Gastrocnemius medialis (tissue), 4 donors: ENCODE results near the gene DPYSL5. TPM values are rescaled to one million over a fixed set of nuclear protein-coding genes. Genes with fewer than 3 reads are reported as not detected.
"Not testable (repeated sequence)": the region's sequence is repeated elsewhere in the genome, so short reads cannot be mapped to it uniquely, and the experiment has no call there.

ENCODE experiments used
- ATAC-seq, 2 donors: fragments of 150-250 bp; one replicate each; pipeline ENCODE4 v1.9.1; 2016
- DNase-seq, 2 donors: peaks; one replicate each; pipeline ENCODE4 v3.0.0-alpha.2; 2019
- H3K27ac ChIP-seq, 4 donors: fragments of 200-600 bp; sonication (generic); 1 replicate in 1 of 4; 2 replicates in 3 of 4; pipeline ENCODE4 v1.5.1; 2016 to 2018; ENCODE audit warnings: mild to moderate bottlenecking in 2 of 4, moderate library complexity in 1 of 4
- H3K27me3 ChIP-seq, 3 donors: fragments of 200-600 bp; sonication (generic) in 2 of 3; 1 replicate in 1 of 3; 2 replicates in 2 of 3; pipeline versions ENCODE4 v1.5.1 to v1.6.0; 2016 to 2019; ENCODE audit warnings: mild to moderate bottlenecking in 1 of 3, moderate library complexity in 1 of 3
- H3K36me3 ChIP-seq, 2 donors: fragments of 200-600 bp; sonication (generic) in 1 of 2; one replicate each; pipeline ENCODE4 v1.5.1; 2017 to 2018
- H3K4me1 ChIP-seq, 2 donors: fragments of 200-600 bp; sonication (generic) in 1 of 2; one replicate each; pipeline ENCODE4 v1.5.1; 2016 to 2017; ENCODE audit warnings: mild to moderate bottlenecking in 2 of 2
- H3K4me3 ChIP-seq, 4 donors: fragments of 200-600 bp; sonication (generic) in 3 of 4; 1 replicate in 1 of 4; 2 replicates in 3 of 4; pipeline ENCODE4 v1.5.1; 2016 to 2019; ENCODE audit warnings: mild to moderate bottlenecking in 2 of 4
- H3K9me3 ChIP-seq, 3 donors: fragments of 200-600 bp; sonication (generic) in 2 of 3; 1 replicate in 1 of 3; 2 replicates in 2 of 3; pipeline ENCODE4 v1.5.1; 2016 to 2019
- POLR2A ChIP-seq, 2 donors: fragments of 450-650 bp; IDR thresholded peaks; one replicate each; pipeline ENCODE4 v1.6.1; 2017; ENCODE audit warnings: antibody characterized with exemption in 2 of 2, mild to moderate bottlenecking in 2 of 2, moderate library complexity in 2 of 2
- in situ Hi-C, 4 donors: fragments of 200-750 bp; cut with MboI; loops; one replicate each; pipeline versions ENCODE4 v1.15.0 to v1.8.0; 2017; ENCODE audit warnings: low sequenced_read_pairs in 4 of 4
- intact Hi-C: fragments of 100-400 bp; cut with DNase I; formaldehyde crosslinking; loops from one replicate; pipeline ENCODE4 v1.15.1; 2023; ENCODE audit warnings: low total_unique reads
- total RNA-seq, 4 donors: library from RNA; depleted of rRNA; stranded (reverse); fragments of >200 nt; gene quantifications; one replicate each; pipeline versions ENCODE4 v1.1.0 to v1.2.3, GENCODE V29; 2016
- TF ChIP-seq, protein P1 (sequence below), 5 experiments: fragments of 450-650 bp in 3 of 5; fragments of 200-600 bp in 2 of 5; sonication (generic) in 2 of 5; IDR thresholded peaks in 4 of 5; conservative IDR thresholded peaks in 1 of 5; 1 replicate in 4 of 5; 2 replicates in 1 of 5; pipeline ENCODE4 v1.5.1; 2016 to 2019; ENCODE audit warnings: antibody characterized with exemption in 5 of 5, mild to moderate bottlenecking in 3 of 5, moderate library complexity in 3 of 5

The DPYSL5 gene
- total RNA-seq, 4 donors from 2014 or later = not detected

DNA sequence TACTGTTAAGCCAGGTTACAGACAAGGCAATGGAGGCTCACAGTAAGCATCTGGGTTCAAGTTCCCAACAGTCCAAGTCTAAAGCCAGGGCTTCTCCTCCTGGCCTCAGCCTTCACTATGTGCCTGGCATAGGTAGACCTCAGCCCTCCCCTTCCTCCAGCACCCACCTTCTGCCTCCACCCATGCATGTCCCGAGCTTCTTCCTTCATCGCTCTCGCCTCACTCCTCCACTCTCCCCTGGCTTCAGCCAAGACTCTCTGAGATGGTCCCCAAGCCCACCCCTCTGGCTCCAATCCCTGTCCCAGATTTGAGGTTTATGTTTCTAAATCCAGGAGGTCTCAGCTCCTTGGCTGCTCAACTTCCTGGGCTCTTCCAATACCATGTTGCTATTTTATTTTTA is 35.2 kb upstream of the DPYSL5 start:
- TF ChIP-seq, protein P1, sequence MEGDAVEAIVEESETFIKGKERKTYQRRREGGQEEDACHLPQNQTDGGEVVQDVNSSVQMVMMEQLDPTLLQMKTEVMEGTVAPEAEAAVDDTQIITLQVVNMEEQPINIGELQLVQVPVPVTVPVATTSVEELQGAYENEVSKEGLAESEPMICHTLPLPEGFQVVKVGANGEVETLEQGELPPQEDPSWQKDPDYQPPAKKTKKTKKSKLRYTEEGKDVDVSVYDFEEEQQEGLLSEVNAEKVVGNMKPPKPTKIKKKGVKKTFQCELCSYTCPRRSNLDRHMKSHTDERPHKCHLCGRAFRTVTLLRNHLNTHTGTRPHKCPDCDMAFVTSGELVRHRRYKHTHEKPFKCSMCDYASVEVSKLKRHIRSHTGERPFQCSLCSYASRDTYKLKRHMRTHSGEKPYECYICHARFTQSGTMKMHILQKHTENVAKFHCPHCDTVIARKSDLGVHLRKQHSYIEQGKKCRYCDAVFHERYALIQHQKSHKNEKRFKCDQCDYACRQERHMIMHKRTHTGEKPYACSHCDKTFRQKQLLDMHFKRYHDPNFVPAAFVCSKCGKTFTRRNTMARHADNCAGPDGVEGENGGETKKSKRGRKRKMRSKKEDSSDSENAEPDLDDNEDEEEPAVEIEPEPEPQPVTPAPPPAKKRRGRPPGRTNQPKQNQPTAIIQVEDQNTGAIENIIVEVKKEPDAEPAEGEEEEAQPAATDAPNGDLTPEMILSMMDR (IDR thresholded peaks at IDR 0.05 in 4 of 5, conservative IDR thresholded peaks at IDR 0.05 in 1 of 5) = no peak
- TF ChIP-seq POLR2A (IDR thresholded peaks at IDR 0.05) = no peak
- no peaks in the 10 kb centered on the region for H3K9me3 ChIP-seq
- ATAC-seq = no peak
- peaks cover 0 to 6% (median 0%) of the 10 kb centered on the region in 3 donors for H3K27me3 ChIP-seq
- no peaks in the 10 kb centered on the region for H3K4me1 ChIP-seq
- intact Hi-C loops (no loop called here), in situ Hi-C loops (no loop called here)
- no peak overlapping the region for H3K27ac ChIP-seq
- no peaks in the 10 kb centered on the region for H3K36me3 ChIP-seq
- H3K4me3 ChIP-seq = no peak overlapping the region
- no peak for DNase-seq

DNA sequence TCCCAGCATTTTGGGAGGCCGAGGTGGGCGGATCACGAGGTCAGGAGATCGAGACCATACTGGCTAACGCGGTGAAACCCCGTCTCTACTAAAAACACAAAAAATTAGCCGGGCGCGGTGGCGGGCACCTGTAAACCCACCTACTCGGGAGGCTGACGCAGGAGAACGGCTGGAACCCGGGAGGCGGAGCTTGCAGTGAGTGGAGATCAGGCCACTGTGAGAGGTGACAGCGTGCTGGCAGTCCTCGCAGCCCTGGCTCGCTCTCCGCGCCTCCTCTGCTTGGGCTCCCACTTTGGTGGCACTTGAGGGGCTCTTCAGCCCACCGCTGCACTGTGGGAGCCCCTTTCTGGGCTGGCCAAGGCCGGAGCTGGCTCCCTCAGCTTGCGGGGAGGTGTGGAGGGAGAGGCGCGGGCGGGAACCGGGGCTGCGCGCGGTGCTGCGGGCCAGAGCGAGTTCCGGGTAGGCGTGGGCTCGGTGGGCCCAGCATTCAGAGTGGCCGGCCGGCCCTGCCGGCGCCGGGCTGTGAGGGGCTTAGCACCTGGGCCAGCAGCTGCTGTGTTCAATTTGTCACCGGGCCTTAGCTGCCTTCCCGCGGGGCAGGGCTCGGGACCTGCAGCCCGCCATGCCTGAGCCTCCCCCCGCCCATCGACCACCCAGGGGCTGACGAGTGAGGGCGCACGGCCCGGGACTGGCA is 33.7 kb upstream of the DPYSL5 start:
- H3K4me1 ChIP-seq, H3K27me3 ChIP-seq, H3K4me3 ChIP-seq, H3K36me3 ChIP-seq, H3K9me3 ChIP-seq, intact Hi-C loops, H3K27ac ChIP-seq, in situ Hi-C loops, DNase-seq, ATAC-seq: not testable (repeated sequence)

DNA sequence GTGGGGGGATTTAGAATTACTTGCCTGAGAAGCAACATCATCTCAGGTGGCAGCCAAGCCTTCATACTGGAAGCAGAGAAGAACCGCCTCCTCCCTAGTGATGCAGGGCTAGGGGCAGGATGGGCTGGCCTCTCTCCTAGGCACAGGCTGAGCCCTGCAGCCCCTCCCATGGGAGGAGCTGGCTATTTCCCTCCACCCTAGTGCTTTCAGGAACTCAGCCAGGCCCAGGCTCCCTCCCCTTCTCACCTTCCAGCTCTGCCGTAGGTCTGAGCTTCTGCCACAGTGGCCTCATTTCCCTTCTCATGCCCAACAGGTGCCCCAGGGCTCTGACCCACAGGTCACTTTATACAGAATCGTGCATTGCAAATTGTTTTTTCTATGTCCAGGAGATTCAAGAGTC is 31.0 kb upstream of the DPYSL5 start:
- in situ Hi-C loops (no loop called here), intact Hi-C loops (no loop called here)
- Histone ChIP-seq H3K4me3 (no peak overlapping the region), H3K9me3 (no peaks in the 10 kb centered on the region), H3K4me1 (no peaks in the 10 kb centered on the region), H3K27me3 (peaks cover 0 to 6% (median 0%) of the 10 kb centered on the region in 3 donors), H3K36me3 (no peaks in the 10 kb centered on the region), H3K27ac (no peak overlapping the region)
- TF ChIP-seq, protein P1 (IDR thresholded peaks at IDR 0.05 in 4 of 5, conservative IDR thresholded peaks at IDR 0.05 in 1 of 5) = no peak
- TF ChIP-seq POLR2A (IDR thresholded peaks at IDR 0.05) = no peak
- ATAC-seq (no peak), DNase-seq (no peak)

DNA sequence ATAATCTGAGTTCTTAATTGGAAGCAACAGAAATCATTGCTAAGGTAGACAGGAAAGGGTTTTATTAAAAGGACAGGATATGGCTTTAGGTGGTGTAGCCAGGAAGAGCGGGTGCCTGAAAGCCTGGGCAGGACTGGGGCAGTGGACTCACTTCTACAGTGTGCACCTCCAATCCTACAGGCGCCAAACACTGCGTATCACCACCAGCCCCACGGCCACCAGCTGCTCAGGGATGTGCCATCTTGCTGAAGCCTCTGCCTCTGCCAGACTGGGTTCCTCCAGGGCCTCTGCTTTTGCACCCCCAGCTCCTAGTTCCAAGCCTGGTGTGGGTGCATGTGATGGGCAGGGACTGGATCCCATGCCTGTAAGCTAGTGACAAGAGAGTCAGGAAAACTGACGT is 29.7 kb upstream of the DPYSL5 start:
- in situ Hi-C loops = no loop called here
- Histone ChIP-seq H3K4me1 (no peaks in the 10 kb centered on the region), H3K27me3 (peaks cover 0 to 6% (median 0%) of the 10 kb centered on the region in 3 donors), H3K27ac (no peak overlapping the region), H3K4me3 (no peak overlapping the region), H3K9me3 (no peaks in the 10 kb centered on the region), H3K36me3 (no peaks in the 10 kb centered on the region)
- intact Hi-C loops = no loop called here
- DNase-seq (no peak), ATAC-seq (no peak)
- no peak for TF ChIP-seq POLR2A (IDR thresholded peaks at IDR 0.05)
- TF ChIP-seq, protein P1 (IDR thresholded peaks at IDR 0.05 in 4 of 5, conservative IDR thresholded peaks at IDR 0.05 in 1 of 5) = no peak

DNA sequence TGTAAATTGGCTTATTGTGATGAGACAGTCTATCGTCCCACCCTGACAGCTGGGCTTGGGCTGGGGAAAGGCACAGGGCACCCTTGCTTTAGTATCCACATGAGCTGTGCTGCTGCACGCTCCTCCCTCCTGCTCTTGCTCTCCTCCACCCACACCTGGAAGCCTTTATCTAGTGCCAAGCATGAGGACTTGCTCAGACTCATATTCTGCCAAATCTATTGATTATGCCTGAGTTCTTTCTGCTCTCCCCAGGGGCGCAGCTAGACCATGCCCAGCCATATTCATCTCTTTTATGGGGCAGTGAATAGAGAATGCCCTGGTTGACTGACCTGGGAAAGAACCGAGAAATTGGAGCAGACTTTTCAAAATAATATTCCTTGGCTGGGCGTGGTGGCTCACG is 29.0 kb upstream of the DPYSL5 start:
- DNase-seq = no peak
- no peak for ATAC-seq
- Histone ChIP-seq H3K27ac (no peak overlapping the region), H3K27me3 (peaks cover 0 to 6% (median 0%) of the 10 kb centered on the region in 3 donors), H3K4me1 (no peaks in the 10 kb centered on the region), H3K9me3 (no peaks in the 10 kb centered on the region), H3K36me3 (no peaks in the 10 kb centered on the region), H3K4me3 (no peak overlapping the region)
- intact Hi-C loops = no loop called here
- TF ChIP-seq POLR2A (IDR thresholded peaks at IDR 0.05) = no peak
- TF ChIP-seq, protein P1 (IDR thresholded peaks at IDR 0.05 in 4 of 5, conservative IDR thresholded peaks at IDR 0.05 in 1 of 5) = no peak
- in situ Hi-C loops = no loop called here
